WTC11 (cell line): Measurements from ENCODE around the gene COL12A1. TPM values are rescaled to one million over a fixed set of nuclear protein-coding genes. Genes with fewer than 3 reads are reported as not detected.

Experiments used
- ATAC-seq: fragments of 200-7000 bp; cut with Tn5 transposase; 2 replicates; pipeline ENCODE4 v1.10.0; 2021; ENCODE audit warnings: mild to moderate bottlenecking, moderate library complexity
- CTCF ChIA-PET: fragments of 300-600 bp; sonication (Branson Sonifier 250); formaldehyde crosslinking; loops from one replicate; lab custom pipeline; 2021; ENCODE audit warnings: antibody characterized with exemption; lab: Charles Lee
- POLR2A ChIA-PET: fragments of 350-600 bp; sonication (Branson Sonifier 250); formaldehyde crosslinking; loops from one replicate; lab custom pipeline; 2021; ENCODE audit warnings: antibody characterized with exemption; lab: Charles Lee
- DNase-seq: peaks from one replicate; pipeline ENCODE4 v3.0.0; 2021; ENCODE audit warnings: low spot score
- H3K27ac Mint-ChIP-seq: 2 replicates; pipeline ENCODE4 v1.8.0; 2021; ENCODE audit warnings: mixed read lengths
- H3K27me3 Mint-ChIP-seq: 2 replicates; pipeline ENCODE4 v1.8.0; 2021; ENCODE audit warnings: low read depth, mild to moderate bottlenecking, moderate library complexity, mixed read lengths
- H3K36me3 Mint-ChIP-seq: 2 replicates; pipeline ENCODE4 v1.8.0; 2021; ENCODE audit warnings: mixed read lengths
- H3K4me1 Mint-ChIP-seq: 2 replicates; pipeline ENCODE4 v1.8.0; 2022; ENCODE audit warnings: mixed read lengths
- H3K4me3 Mint-ChIP-seq: 2 replicates; pipeline ENCODE4 v1.8.0; 2021; ENCODE audit warnings: mild to moderate bottlenecking, moderate library complexity, mixed read lengths
- H3K9me3 Mint-ChIP-seq: 2 replicates; pipeline ENCODE4 v1.8.0; 2021; ENCODE audit warnings: mixed read lengths
- ATF1 ChIP-seq: sonication (generic); formaldehyde crosslinking; IDR thresholded peaks from 2 replicates; pipeline ENCODE4 v1.8.1; 2023; ENCODE audit warnings: mild to moderate bottlenecking, moderate library complexity, missing genetic modification reagents
- CBFB ChIP-seq: sonication (generic); formaldehyde crosslinking; IDR thresholded peaks from 2 replicates; pipeline ENCODE4 v1.8.1; 2022; ENCODE audit warnings: mild to moderate bottlenecking, low read depth, missing genetic modification reagents
- CDX4 ChIP-seq: fragments of 250-450 bp; sonication (Bioruptor Pico); IDR thresholded peaks from 2 replicates; pipeline ENCODE4 v1.9.0; 2021; ENCODE audit warnings: moderate library complexity, mild to moderate bottlenecking, inconsistent platforms, borderline replicate concordance
- E2F5 ChIP-seq: sonication (generic); formaldehyde crosslinking; IDR thresholded peaks from 2 replicates; pipeline ENCODE4 v1.8.1; 2022; ENCODE audit warnings: mild to moderate bottlenecking, moderate library complexity, missing genetic modification reagents
- ERG ChIP-seq: fragments of 250-450 bp; sonication (Bioruptor Pico); IDR thresholded peaks from 2 replicates; pipeline ENCODE4 v1.8.0; 2021; ENCODE audit warnings: mild to moderate bottlenecking
- KAT7 ChIP-seq: sonication (generic); formaldehyde crosslinking; IDR thresholded peaks from 2 replicates; pipeline ENCODE4 v1.8.1; 2023; ENCODE audit warnings: missing genetic modification reagents, mild to moderate bottlenecking, borderline replicate concordance
- NFATC4 ChIP-seq: fragments of 250-450 bp; sonication (Bioruptor Pico); IDR thresholded peaks from 2 replicates; pipeline ENCODE4 v1.9.0; 2021; ENCODE audit warnings: mild to moderate bottlenecking
- USF1 ChIP-seq: sonication (generic); formaldehyde crosslinking; IDR thresholded peaks from 2 replicates; pipeline ENCODE4 v1.8.0; 2022; ENCODE audit warnings: mild to moderate bottlenecking, missing genetic modification reagents
- ZNF121 ChIP-seq: sonication (generic); formaldehyde crosslinking; IDR thresholded peaks from 2 replicates; pipeline ENCODE4 v1.8.0; 2023; ENCODE audit warnings: missing genetic modification reagents
- ZNF232 ChIP-seq: sonication (generic); formaldehyde crosslinking; IDR thresholded peaks from 2 replicates; pipeline ENCODE4 v1.8.0; 2022; ENCODE audit warnings: mild to moderate bottlenecking, missing genetic modification reagents
- ZNF281 ChIP-seq: sonication (generic); formaldehyde crosslinking; IDR thresholded peaks from 2 replicates; pipeline ENCODE4 v1.8.0; 2023; ENCODE audit warnings: mild to moderate bottlenecking, missing genetic modification reagents
- ZNF317 ChIP-seq: sonication (generic); formaldehyde crosslinking; IDR thresholded peaks from 2 replicates; pipeline ENCODE4 v1.8.1; 2023; ENCODE audit warnings: low read depth, mild to moderate bottlenecking, moderate library complexity, missing genetic modification reagents, borderline replicate concordance
- ZNF416 ChIP-seq: fragments of 250-450 bp; sonication (Bioruptor Pico); IDR thresholded peaks from 2 replicates; pipeline ENCODE4 v1.9.0; 2021; ENCODE audit warnings: mild to moderate bottlenecking, inconsistent platforms
- ZNF423 ChIP-seq: fragments of 250-450 bp; sonication (Bioruptor Pico); IDR thresholded peaks from 2 replicates; pipeline ENCODE4 v2.1.2; 2022; ENCODE audit warnings: mild to moderate bottlenecking, moderate library complexity
- ZNF671 ChIP-seq: fragments of 250-450 bp; sonication (Bioruptor Pico); IDR thresholded peaks from 2 replicates; pipeline ENCODE4 v1.8.0; 2021; ENCODE audit warnings: mild to moderate bottlenecking
- total RNA-seq: library from RNA; stranded (reverse); gene quantifications from 3 replicates; pipeline ENCODE4 v1.2.3, GENCODE V29; 2021

The COL12A1 gene
- total RNA-seq, 1 experiment from 2014 or later, result 1.1 TPM

GRCh38 chr6:75170691-75171560 is 34.9 kb downstream of the COL12A1 start:
- POLR2A ChIA-PET, result no interaction called here
- H3K4me1 Mint-ChIP-seq, result peaks cover 15% of the 10 kb centered on the region
- DNase-seq (no peak), ATAC-seq (no peak)
- no peaks in the 10 kb centered on the region for H3K9me3 Mint-ChIP-seq
- H3K27ac Mint-ChIP-seq, result no peak overlapping the region
- TF ChIP-seq USF1 (CRISPR knock-in tag), result no peak
- no peak for TF ChIP-seq ZNF423 (CRISPR knock-in tag)
- TF ChIP-seq CDX4, result no peak
- TF ChIP-seq ZNF671 (CRISPR knock-in tag), result no peak
- TF ChIP-seq NFATC4 (CRISPR knock-in tag), result no peak
- TF ChIP-seq ERG, result no peak
- no peak for TF ChIP-seq E2F5 (CRISPR knock-in tag)
- TF ChIP-seq ATF1 (CRISPR knock-in tag), result no peak
- no peak for TF ChIP-seq ZNF317 (CRISPR knock-in tag)
- H3K36me3 Mint-ChIP-seq, result no peaks in the 10 kb centered on the region
- no peaks in the 10 kb centered on the region for H3K27me3 Mint-ChIP-seq
- H3K4me3 Mint-ChIP-seq, result no peak overlapping the region
- CTCF ChIA-PET, result no interaction called here

GRCh38 chr6:75169689-75170586 is 35.9 kb downstream of the COL12A1 start:
- Mint-ChIP-seq H3K9me3 (no peaks in the 10 kb centered on the region), H3K4me1 (peaks cover 15% of the 10 kb centered on the region), H3K27me3 (no peaks in the 10 kb centered on the region), H3K36me3 (no peaks in the 10 kb centered on the region), H3K4me3 (no peak overlapping the region), H3K27ac (no peak overlapping the region)
- DNase-seq, result no peak
- no peak for TF ChIP-seq ZNF281 (CRISPR knock-in tag)
- TF ChIP-seq ZNF232 (CRISPR knock-in tag), result no peak
- no peak for TF ChIP-seq ZNF416 (CRISPR knock-in tag)
- no peak for TF ChIP-seq ZNF121 (CRISPR knock-in tag)
- TF ChIP-seq KAT7 (CRISPR knock-in tag), result no peak
- no peak for TF ChIP-seq CBFB (CRISPR knock-in tag)
- CTCF ChIA-PET, result no interaction called here
- POLR2A ChIA-PET, result no interaction called here
- no peak for ATAC-seq
